Stimulated activated naive CD8-positive, alpha-beta T cell treated with anti-CD3 and anti-CD28 coated beads, Interleukin-15, Interleukin-2, amounts not matched to agents 100 ng/mL and 50 ng/mL, for 24 hours (primary cell): Measurements from ENCODE around the gene ZFP90.

Experiments used
- H3K27ac Mint-ChIP-seq: one replicate; pipeline ENCODE4 v1.8.0; 2021; ENCODE audit warnings: mild to moderate bottlenecking, mixed read lengths
- H3K27me3 Mint-ChIP-seq: one replicate; pipeline ENCODE4 v1.8.0; 2021; ENCODE audit warnings: mixed read lengths
- H3K36me3 Mint-ChIP-seq: one replicate; pipeline ENCODE4 v1.8.0; 2021; ENCODE audit warnings: low read depth, mixed read lengths
- H3K4me1 Mint-ChIP-seq: one replicate; pipeline ENCODE4 v1.8.0; 2021; ENCODE audit warnings: low read depth, mixed read lengths
- H3K4me3 Mint-ChIP-seq: one replicate; pipeline ENCODE4 v1.8.0; 2021; ENCODE audit warnings: mild to moderate bottlenecking, mixed read lengths
- H3K9me3 Mint-ChIP-seq: one replicate; pipeline ENCODE4 v1.8.0; 2021; ENCODE audit warnings: mixed read lengths

Gene ZFP90

DNA sequence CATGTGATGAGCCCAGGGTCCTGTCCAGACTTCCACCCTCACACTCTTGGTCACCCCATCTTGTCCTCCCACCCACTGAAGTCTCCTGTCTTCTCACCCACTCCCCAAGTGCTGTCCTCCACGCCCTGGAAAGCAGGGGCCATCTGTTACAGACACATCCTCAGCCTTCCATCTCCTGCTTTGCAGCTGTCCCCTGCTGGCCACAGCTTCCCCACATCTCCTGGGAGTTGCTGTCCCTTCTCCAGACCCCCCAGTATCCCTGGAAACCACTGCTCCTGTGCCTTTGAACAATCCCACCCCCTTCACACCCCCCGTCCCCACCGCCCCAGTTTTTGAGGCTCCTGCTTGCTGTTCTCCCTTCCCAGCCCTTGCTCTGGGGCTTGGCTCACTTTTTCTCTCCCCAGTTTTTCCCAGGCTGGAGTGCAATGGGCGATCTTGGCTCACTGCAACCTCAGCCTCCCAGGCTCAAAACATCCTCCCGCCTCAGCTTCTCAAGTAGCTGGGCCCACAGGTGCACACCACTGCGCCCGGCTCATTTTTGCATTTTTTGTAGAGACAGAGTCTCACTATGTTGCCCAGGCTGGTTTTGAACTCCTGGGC is 30.4 kb upstream of the ZFP90 start:
- Mint-ChIP-seq H3K4me1 (no peaks in the 10 kb centered on the region), H3K36me3 (no peaks in the 10 kb centered on the region), H3K9me3 (no peaks in the 10 kb centered on the region), H3K4me3 (no peak overlapping the region), H3K27ac (no peak overlapping the region), H3K27me3 (peaks cover 4% of the 10 kb centered on the region)

DNA sequence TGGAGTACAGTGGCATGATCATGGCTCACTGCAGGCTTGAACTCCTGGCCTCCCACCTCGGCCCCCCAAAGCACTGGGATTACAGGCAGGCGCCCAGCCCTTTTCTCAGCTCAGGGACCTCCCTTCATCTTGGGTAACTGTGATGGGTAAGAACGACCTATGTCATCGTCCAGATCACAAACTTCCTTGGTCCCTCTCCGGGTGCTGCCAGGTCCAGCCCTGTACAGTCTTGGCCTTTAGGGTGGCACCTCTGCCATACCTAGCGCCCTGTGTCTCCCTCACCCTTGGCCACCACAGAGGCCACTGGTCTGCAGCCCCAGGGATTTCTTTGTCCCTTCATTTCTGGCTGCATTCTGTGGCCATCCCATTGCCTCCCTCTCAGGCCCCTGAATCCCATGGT is 29.7 kb upstream of the ZFP90 start:
- no peaks in the 10 kb centered on the region for H3K36me3 Mint-ChIP-seq
- H3K9me3 Mint-ChIP-seq: no peaks in the 10 kb centered on the region
- H3K27ac Mint-ChIP-seq: no peak overlapping the region
- peaks cover 4% of the 10 kb centered on the region for H3K27me3 Mint-ChIP-seq
- H3K4me1 Mint-ChIP-seq: no peaks in the 10 kb centered on the region
- no peak overlapping the region for H3K4me3 Mint-ChIP-seq

DNA sequence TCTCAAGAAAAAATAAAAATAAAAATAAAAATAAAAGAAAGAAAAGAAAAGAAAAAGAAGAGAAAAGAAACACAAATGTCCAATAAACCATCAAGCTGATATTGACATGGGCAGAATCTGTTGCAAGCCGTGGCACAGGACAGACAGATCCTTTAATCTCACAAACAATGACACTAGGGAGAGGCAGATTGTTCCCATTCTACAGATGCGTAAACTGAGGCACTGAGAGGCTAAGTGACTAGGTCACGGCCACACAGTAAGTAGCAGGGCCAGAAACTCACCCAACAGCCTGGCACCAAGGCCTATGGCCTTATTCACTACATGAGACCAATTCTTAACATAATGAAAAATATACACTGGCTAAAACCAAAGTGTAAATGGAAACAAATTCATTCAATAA is 28.3 kb upstream of the ZFP90 start:
- Mint-ChIP-seq H3K36me3 (no peaks in the 10 kb centered on the region), H3K4me1 (no peaks in the 10 kb centered on the region), H3K27me3 (peaks cover 4% of the 10 kb centered on the region), H3K4me3 (no peak overlapping the region), H3K9me3 (no peaks in the 10 kb centered on the region), H3K27ac (no peak overlapping the region)

- H3K4me1 Mint-ChIP-seq: no peaks in the 10 kb centered on the region
- no peaks in the 10 kb centered on the region for H3K36me3 Mint-ChIP-seq
- no peak overlapping the region for H3K27ac Mint-ChIP-seq
- H3K4me3 Mint-ChIP-seq: no peak overlapping the region
- H3K27me3 Mint-ChIP-seq: peaks cover 4% of the 10 kb centered on the region
- H3K9me3 Mint-ChIP-seq: no peaks in the 10 kb centered on the region
Measured at GRCh38 chr16:68512183-68512582, 26.9 kb upstream of the ZFP90 start.

GRCh38 chr16:68512742-68513141 is 26.3 kb upstream of the ZFP90 start:
- Mint-ChIP-seq H3K27ac (no peak overlapping the region), H3K36me3 (no peaks in the 10 kb centered on the region)

GRCh38 chr16:68514511-68514910 is 24.6 kb upstream of the ZFP90 start:
- Mint-ChIP-seq H3K27me3 (no peaks in the 10 kb centered on the region), H3K27ac (no peak overlapping the region), H3K9me3 (no peaks in the 10 kb centered on the region), H3K4me3 (no peak overlapping the region), H3K4me1 (no peaks in the 10 kb centered on the region), H3K36me3 (no peaks in the 10 kb centered on the region)

More at GRCh38 chr16:68512742-68513141, 26.3 kb upstream of the ZFP90 start:
- no peaks in the 10 kb centered on the region for H3K9me3 Mint-ChIP-seq
- H3K4me1 Mint-ChIP-seq: no peaks in the 10 kb centered on the region
- H3K4me3 Mint-ChIP-seq: no peak overlapping the region
- H3K27me3 Mint-ChIP-seq: peaks cover 4% of the 10 kb centered on the region

GRCh38 chr16:68517606-68518166 is 21.4 kb upstream of the ZFP90 start:
- Mint-ChIP-seq H3K27ac (no peak overlapping the region), H3K9me3 (no peaks in the 10 kb centered on the region), H3K27me3 (peaks cover 3% of the 10 kb centered on the region), H3K4me3 (no peak overlapping the region), H3K4me1 (peaks cover 7% of the 10 kb centered on the region), H3K36me3 (no peaks in the 10 kb centered on the region)

DNA sequence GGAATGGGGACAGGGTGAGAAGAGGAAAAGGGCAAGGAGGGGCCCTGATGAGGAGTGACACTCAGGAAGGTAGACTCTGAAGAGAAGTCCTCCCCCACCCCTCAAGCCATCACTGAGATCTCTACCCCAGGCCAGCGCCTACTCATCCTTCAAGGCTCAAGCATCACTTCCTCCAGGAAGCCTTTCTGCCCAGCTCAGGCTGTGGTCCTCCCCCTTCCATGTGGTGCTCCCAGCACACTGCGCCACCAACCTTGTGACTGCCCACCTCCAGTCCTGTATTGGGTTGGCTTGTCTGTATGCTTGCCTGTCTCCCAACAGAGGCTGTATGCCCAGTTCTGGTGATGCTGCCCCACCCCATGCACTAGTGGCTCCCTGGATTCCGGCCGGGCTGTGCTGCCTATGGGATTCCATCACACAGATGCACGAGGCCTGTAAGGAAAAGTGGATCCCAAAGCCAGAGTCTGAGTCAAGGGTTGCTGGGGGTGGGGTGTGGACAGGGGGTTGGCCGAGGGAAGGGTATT is 19.8 kb upstream of the ZFP90 start:
- peaks cover 7% of the 10 kb centered on the region for H3K4me1 Mint-ChIP-seq
- no peaks in the 10 kb centered on the region for H3K9me3 Mint-ChIP-seq
- no peak overlapping the region for H3K27ac Mint-ChIP-seq
- H3K27me3 Mint-ChIP-seq: peaks cover 3% of the 10 kb centered on the region
- H3K36me3 Mint-ChIP-seq: no peaks in the 10 kb centered on the region
- H3K4me3 Mint-ChIP-seq: no peak overlapping the region

DNA sequence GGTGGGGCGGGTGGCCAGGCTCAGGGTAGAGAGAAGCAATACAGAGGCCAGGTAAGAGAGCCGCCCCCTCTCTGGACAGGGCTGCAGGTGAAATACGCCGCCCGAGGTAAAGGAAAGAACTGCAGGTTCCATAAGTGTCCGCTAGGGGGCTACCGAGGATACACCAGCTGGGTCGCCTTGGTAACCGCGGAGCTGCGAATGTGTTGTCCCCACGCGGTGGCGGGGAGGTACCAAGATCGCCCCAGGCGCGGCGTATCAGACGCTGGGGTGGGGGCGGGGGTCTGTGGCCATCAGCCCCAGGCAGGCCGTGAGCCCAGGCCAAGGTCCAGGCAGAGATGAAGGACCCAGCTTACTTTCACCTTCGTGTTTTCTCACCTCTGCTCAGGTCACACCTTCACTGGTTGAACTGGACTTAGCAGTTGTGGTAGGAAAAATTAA is 18.4 kb upstream of the ZFP90 start:
- peak overlapping the region; percentile 43 for H3K4me3 Mint-ChIP-seq
- H3K9me3 Mint-ChIP-seq: no peaks in the 10 kb centered on the region
- peak overlapping the region; percentile 16 for H3K27ac Mint-ChIP-seq
- H3K27me3 Mint-ChIP-seq: peaks cover 3% of the 10 kb centered on the region
- no peaks in the 10 kb centered on the region for H3K36me3 Mint-ChIP-seq
- H3K4me1 Mint-ChIP-seq: peaks cover 7% of the 10 kb centered on the region

- H3K27me3 Mint-ChIP-seq: peaks cover 3% of the 10 kb centered on the region
- no peak overlapping the region for H3K4me3 Mint-ChIP-seq
- peaks cover 14% of the 10 kb centered on the region for H3K4me1 Mint-ChIP-seq
- no peak overlapping the region for H3K27ac Mint-ChIP-seq
- no peaks in the 10 kb centered on the region for H3K9me3 Mint-ChIP-seq
- no peaks in the 10 kb centered on the region for H3K36me3 Mint-ChIP-seq
Measured at GRCh38 chr16:68524069-68524820, 14.8 kb upstream of the ZFP90 start.

- Mint-ChIP-seq H3K36me3 (no peaks in the 10 kb centered on the region), H3K4me1 (peaks cover 21% of the 10 kb centered on the region), H3K27ac (no peak overlapping the region), H3K4me3 (no peak overlapping the region), H3K27me3 (no peaks in the 10 kb centered on the region), H3K9me3 (no peaks in the 10 kb centered on the region)
Measured at GRCh38 chr16:68526143-68526781, 12.8 kb upstream of the ZFP90 start.

GRCh38 chr16:68526782-68527145 is 12.3 kb upstream of the ZFP90 start:
- peaks cover 23% of the 10 kb centered on the region for H3K4me1 Mint-ChIP-seq
- H3K27me3 Mint-ChIP-seq: no peaks in the 10 kb centered on the region
- no peak overlapping the region for H3K4me3 Mint-ChIP-seq
- H3K9me3 Mint-ChIP-seq: no peaks in the 10 kb centered on the region
- H3K27ac Mint-ChIP-seq: no peak overlapping the region
- H3K36me3 Mint-ChIP-seq: no peaks in the 10 kb centered on the region

DNA sequence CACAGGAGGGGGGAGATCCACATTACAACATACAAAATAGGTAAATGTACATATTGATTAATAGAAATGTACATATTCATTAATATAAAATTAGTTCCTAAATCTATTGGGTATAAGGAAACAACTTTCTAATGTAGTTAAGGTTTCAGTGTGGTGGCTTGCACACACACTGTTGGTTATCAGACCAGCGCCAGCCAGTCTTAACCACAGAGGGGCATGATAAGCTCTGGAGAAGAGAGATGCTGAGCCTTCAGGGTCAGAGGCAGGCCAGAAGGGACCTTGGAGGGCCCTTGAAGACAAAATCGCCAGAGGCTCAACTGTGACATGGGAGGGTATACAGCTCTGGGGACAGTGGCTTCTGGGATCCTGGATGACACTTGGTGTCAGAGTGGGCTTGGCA is 10.9 kb upstream of the ZFP90 start:
- Mint-ChIP-seq H3K4me3 (no peak overlapping the region), H3K27ac (no peak overlapping the region), H3K4me1 (peaks cover 23% of the 10 kb centered on the region), H3K27me3 (no peaks in the 10 kb centered on the region), H3K9me3 (no peaks in the 10 kb centered on the region), H3K36me3 (peaks cover 5% of the 10 kb centered on the region)

DNA sequence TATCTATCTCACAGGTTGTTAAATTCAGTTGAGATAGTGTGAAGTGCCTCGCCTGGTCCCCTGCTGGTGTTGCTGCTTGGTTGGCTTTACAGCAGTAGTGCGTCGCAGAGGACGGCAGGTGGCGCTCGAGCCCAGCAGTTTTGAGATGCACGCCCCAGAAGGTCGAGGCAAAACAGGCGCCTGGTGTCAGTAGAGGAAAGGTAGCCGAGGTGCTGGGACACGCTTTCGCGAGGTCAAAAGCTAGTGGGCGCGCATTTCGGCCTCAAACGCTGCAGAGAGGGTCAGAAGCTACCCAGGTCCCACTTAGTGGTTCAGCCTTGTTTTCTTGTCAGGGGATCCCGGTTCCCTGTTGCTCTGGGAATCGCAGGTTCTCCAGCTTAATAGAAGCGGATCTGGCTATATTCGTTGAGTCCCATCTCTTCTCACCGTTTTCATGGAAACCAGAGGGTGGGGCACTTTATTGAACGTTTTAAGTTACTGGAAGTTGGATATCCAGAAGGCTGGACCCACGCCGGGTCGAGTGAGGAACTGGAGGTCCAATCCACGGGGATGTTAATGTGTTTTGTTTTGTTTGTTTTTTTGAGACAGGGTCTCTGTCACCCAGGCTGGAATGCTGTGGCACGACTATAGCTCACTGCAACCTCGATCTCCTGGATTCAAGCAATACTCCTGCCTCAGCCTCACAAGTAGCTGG is 10.3 kb upstream of the ZFP90 start:
- Mint-ChIP-seq H3K4me1 (peaks cover 23% of the 10 kb centered on the region), H3K27ac (no peak overlapping the region), H3K36me3 (peaks cover 11% of the 10 kb centered on the region), H3K9me3 (peaks cover 5% of the 10 kb centered on the region), H3K4me3 (peak overlapping the region; percentile 50), H3K27me3 (no peaks in the 10 kb centered on the region)

- H3K27ac Mint-ChIP-seq: no peak overlapping the region
Measured at GRCh38 chr16:68529608-68529930, 9.5 kb upstream of the ZFP90 start.

More at GRCh38 chr16:68529608-68529930, 9.5 kb upstream of the ZFP90 start:
- H3K9me3 Mint-ChIP-seq: peaks cover 8% of the 10 kb centered on the region
- H3K4me1 Mint-ChIP-seq: peaks cover 23% of the 10 kb centered on the region
- peaks cover 14% of the 10 kb centered on the region for H3K36me3 Mint-ChIP-seq
- no peaks in the 10 kb centered on the region for H3K27me3 Mint-ChIP-seq
- peak overlapping the region; percentile 82 for H3K4me3 Mint-ChIP-seq
